HepG2 (cell line): ENCODE data around the gene CPLX1. TPM values are rescaled to one million over a fixed set of nuclear protein-coding genes. Genes with fewer than 3 reads are reported as not detected.
A peak's percentile ranks its signal among the peaks of the same experiment; 100 is the strongest.

Experiments used
- ASH2L ChIP-seq: fragments of 300-600, 200-600 bp; sonication (generic); IDR thresholded peaks from 2 replicates; pipeline ENCODE4 v1.7.0; 2017; ENCODE audit warnings: low read depth, mild to moderate bottlenecking, moderate library complexity, mixed read lengths, low read length; ENCODE audit not compliant: insufficient read length
- BHLHE40 ChIP-seq: IDR thresholded peaks from 2 replicates; pipeline ENCODE4 v1.6.1; 2011; ENCODE audit warnings: low read length, improper control_type of control experiment
- KDM2A ChIP-seq: sonication (generic); formaldehyde crosslinking; IDR thresholded peaks from 2 replicates; pipeline ENCODE4 v1.4.0; 2020; ENCODE audit warnings: low read depth, missing genetic modification reagents, borderline replicate concordance
- NR1H2 ChIP-seq: sonication (generic); formaldehyde crosslinking; IDR thresholded peaks from 2 replicates; pipeline ENCODE4 v1.8.1; 2022; ENCODE audit warnings: low read depth, missing genetic modification reagents, borderline replicate concordance
- RFXANK ChIP-seq: IDR thresholded peaks from 2 replicates; pipeline ENCODE4 v1.6.1; 2016
- SAFB2 ChIP-seq: sonication (generic); formaldehyde crosslinking; IDR thresholded peaks from 2 replicates; pipeline ENCODE4 v1.5.1; 2020; ENCODE audit warnings: missing genetic modification reagents, low read depth, mild to moderate bottlenecking, borderline replicate concordance
- SNAI1 ChIP-seq: sonication (generic); formaldehyde crosslinking; IDR thresholded peaks from 2 replicates; pipeline ENCODE4 v1.5.0; 2020; ENCODE audit warnings: mild to moderate bottlenecking, missing genetic modification reagents, borderline replicate concordance
- TEAD3 ChIP-seq: optimal IDR thresholded peaks from 2 replicates; pipeline ENCODE3; 2016; ENCODE audit warnings: borderline replicate concordance
- TOE1 ChIP-seq: sonication (generic); formaldehyde crosslinking; IDR thresholded peaks from 2 replicates; pipeline ENCODE4 v1.4.0; 2020; ENCODE audit warnings: mild to moderate bottlenecking, missing genetic modification reagents
- ZC3H13 ChIP-seq: sonication (generic); formaldehyde crosslinking; IDR thresholded peaks from 2 replicates; pipeline ENCODE4 v1.8.1; 2023; ENCODE audit warnings: mild to moderate bottlenecking, missing genetic modification reagents, moderate library complexity
- polyA plus RNA-seq, 8 experiments: library from polyadenylated mRNA; depleted of rRNA in 3 of 8; stranded (reverse) in 7 of 8; unstranded in 1 of 8; fragments of >200 nt; fragmentation: Illumina TruSeq in 4 of 8; extraction: Trizol in 4 of 8; gene quantifications; 2 replicates each; pipeline versions ENCODE4 v1.2.1 to v1.2.3, GENCODE V29; 2011 to 2016; ENCODE audit warnings: low read depth in 4 of 8, missing spikeins in 1 of 8, mixed read lengths in 1 of 8; ENCODE audit not compliant: insufficient read depth in 1 of 8
- total RNA-seq, 5 experiments: library from RNA; depleted of rRNA; stranded (reverse); fragments of >200 nt; fragmentation: Illumina TruSeq; extraction: Trizol; gene quantifications; 2 replicates each; pipeline ENCODE4 v1.2.3, GENCODE V29; 2016; ENCODE audit warnings: low read depth in 1 of 5
- TF ChIP-seq, protein P1 (sequence below): sonication (generic); formaldehyde crosslinking; IDR thresholded peaks from 2 replicates; pipeline ENCODE4 v1.8.0; 2022; ENCODE audit warnings: missing genetic modification reagents, low read depth, mild to moderate bottlenecking, borderline replicate concordance
- TF ChIP-seq, protein P2 (sequence below): sonication (generic); formaldehyde crosslinking; IDR thresholded peaks from 2 replicates; pipeline ENCODE4 v1.4.0; 2020; ENCODE audit warnings: missing genetic modification reagents
- TF ChIP-seq, protein P3 (sequence below): sonication (generic); formaldehyde crosslinking; conservative IDR thresholded peaks from 2 replicates; pipeline ENCODE4 v1.4.0; 2020; ENCODE audit warnings: mild to moderate bottlenecking, missing genetic modification reagents, moderate library complexity
- TF ChIP-seq, protein P4 (sequence below): sonication (generic); formaldehyde crosslinking; IDR thresholded peaks from 2 replicates; pipeline ENCODE4 v1.8.1; 2023; ENCODE audit warnings: missing genetic modification reagents, inconsistent platforms, borderline replicate concordance
- TF ChIP-seq, protein P5 (sequence below): sonication (generic); formaldehyde crosslinking; IDR thresholded peaks from 2 replicates; pipeline ENCODE4 v1.5.0; 2020; ENCODE audit warnings: mild to moderate bottlenecking, missing genetic modification reagents, borderline replicate concordance
- TF ChIP-seq, protein P6 (sequence below): sonication (generic); formaldehyde crosslinking; IDR thresholded peaks from 2 replicates; pipeline ENCODE4 v1.4.0; 2020; ENCODE audit warnings: missing genetic modification reagents
- TF ChIP-seq, protein P7 (sequence below): sonication (generic); formaldehyde crosslinking; IDR thresholded peaks from 2 replicates; pipeline ENCODE4 v1.4.0; 2020; ENCODE audit warnings: missing genetic modification reagents

The CPLX1 gene
- total and polyA plus RNA-seq, 2 of the 13 experiments (the other 11 are each of a cell fraction or from before 2014, with no cell fraction given): 0.18 TPM

DNA sequence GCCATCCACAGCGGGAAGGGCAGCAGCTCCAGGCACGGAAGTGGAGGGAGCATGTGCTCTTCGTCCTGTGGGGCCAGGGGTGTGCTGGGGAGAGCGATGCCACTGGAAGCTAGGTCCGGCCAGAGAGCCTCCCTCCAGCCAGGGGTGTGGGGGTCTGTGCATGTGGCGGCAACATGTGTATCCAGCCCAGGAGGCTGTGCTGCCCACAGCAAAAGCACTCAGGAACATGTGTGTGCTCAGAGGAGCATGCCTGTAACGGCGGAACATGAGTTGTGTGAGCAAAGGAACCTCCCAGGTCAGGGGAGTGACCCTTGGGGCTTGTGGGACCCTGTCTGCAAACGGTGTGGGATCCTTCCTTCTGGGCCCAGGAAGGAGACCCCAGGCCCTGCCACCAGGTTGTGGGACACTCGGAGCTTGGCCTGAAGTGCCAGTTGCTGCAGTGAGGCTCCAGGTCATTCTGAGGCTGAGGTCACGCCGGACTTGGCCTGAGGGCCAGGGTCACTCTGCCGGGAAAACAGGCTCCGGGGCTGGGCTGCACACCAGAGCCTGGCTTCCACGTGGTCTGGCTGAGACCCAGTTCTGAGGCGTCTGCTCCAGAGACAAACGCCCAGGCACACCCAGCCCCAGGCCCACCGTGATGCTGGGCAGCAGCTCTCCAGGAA is 37.2 kb downstream of the CPLX1 start (continued):
- peak; percentile 40 for TF ChIP-seq TEAD3 (CRISPR knock-in tag)
- no peak for TF ChIP-seq RFXANK
- TF ChIP-seq, protein P1, sequence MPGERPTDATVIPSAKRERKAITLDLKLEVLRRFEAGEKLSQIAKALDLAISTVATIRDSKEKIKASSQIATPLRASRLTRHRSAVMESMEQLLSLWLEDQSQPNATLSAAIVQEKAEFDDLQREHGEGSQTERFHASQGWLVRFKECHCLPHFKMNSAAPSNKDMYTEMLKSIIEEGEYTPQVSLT: no peak
- TF ChIP-seq, protein P2, sequence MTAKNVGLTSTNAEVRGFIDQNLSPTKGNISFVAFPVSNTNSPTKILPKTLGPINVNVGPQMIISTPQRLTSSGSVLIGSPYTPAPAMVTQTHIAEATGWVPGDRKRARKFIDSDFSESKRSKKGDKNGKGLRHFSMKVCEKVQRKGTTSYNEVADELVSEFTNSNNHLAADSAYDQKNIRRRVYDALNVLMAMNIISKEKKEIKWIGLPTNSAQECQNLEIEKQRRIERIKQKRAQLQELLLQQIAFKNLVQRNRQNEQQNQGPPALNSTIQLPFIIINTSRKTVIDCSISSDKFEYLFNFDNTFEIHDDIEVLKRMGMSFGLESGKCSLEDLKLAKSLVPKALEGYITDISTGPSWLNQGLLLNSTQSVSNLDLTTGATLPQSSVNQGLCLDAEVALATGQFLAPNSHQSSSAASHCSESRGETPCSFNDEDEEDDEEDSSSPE: no peak
- TF ChIP-seq, protein P3, sequence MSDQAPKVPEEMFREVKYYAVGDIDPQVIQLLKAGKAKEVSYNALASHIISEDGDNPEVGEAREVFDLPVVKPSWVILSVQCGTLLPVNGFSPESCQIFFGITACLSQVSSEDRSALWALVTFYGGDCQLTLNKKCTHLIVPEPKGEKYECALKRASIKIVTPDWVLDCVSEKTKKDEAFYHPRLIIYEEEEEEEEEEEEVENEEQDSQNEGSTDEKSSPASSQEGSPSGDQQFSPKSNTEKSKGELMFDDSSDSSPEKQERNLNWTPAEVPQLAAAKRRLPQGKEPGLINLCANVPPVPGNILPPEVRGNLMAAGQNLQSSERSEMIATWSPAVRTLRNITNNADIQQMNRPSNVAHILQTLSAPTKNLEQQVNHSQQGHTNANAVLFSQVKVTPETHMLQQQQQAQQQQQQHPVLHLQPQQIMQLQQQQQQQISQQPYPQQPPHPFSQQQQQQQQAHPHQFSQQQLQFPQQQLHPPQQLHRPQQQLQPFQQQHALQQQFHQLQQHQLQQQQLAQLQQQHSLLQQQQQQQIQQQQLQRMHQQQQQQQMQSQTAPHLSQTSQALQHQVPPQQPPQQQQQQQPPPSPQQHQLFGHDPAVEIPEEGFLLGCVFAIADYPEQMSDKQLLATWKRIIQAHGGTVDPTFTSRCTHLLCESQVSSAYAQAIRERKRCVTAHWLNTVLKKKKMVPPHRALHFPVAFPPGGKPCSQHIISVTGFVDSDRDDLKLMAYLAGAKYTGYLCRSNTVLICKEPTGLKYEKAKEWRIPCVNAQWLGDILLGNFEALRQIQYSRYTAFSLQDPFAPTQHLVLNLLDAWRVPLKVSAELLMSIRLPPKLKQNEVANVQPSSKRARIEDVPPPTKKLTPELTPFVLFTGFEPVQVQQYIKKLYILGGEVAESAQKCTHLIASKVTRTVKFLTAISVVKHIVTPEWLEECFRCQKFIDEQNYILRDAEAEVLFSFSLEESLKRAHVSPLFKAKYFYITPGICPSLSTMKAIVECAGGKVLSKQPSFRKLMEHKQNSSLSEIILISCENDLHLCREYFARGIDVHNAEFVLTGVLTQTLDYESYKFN (CRISPR knock-in tag): no peak
- TF ChIP-seq ZC3H13: no peak
- no peak for TF ChIP-seq BHLHE40
- TF ChIP-seq SAFB2 (CRISPR knock-in tag): 0 out of 2 replicates have a peak, but pooled peaks have one; percentile 61
- TF ChIP-seq TOE1 (CRISPR knock-in tag): no peak
- TF ChIP-seq, protein P4, sequence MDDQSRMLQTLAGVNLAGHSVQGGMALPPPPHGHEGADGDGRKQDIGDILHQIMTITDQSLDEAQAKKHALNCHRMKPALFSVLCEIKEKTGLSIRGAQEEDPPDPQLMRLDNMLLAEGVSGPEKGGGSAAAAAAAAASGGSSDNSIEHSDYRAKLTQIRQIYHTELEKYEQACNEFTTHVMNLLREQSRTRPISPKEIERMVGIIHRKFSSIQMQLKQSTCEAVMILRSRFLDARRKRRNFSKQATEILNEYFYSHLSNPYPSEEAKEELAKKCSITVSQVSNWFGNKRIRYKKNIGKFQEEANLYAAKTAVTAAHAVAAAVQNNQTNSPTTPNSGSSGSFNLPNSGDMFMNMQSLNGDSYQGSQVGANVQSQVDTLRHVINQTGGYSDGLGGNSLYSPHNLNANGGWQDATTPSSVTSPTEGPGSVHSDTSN (CRISPR knock-in tag): no peak
- no peak for TF ChIP-seq SNAI1
- TF ChIP-seq, protein P5, sequence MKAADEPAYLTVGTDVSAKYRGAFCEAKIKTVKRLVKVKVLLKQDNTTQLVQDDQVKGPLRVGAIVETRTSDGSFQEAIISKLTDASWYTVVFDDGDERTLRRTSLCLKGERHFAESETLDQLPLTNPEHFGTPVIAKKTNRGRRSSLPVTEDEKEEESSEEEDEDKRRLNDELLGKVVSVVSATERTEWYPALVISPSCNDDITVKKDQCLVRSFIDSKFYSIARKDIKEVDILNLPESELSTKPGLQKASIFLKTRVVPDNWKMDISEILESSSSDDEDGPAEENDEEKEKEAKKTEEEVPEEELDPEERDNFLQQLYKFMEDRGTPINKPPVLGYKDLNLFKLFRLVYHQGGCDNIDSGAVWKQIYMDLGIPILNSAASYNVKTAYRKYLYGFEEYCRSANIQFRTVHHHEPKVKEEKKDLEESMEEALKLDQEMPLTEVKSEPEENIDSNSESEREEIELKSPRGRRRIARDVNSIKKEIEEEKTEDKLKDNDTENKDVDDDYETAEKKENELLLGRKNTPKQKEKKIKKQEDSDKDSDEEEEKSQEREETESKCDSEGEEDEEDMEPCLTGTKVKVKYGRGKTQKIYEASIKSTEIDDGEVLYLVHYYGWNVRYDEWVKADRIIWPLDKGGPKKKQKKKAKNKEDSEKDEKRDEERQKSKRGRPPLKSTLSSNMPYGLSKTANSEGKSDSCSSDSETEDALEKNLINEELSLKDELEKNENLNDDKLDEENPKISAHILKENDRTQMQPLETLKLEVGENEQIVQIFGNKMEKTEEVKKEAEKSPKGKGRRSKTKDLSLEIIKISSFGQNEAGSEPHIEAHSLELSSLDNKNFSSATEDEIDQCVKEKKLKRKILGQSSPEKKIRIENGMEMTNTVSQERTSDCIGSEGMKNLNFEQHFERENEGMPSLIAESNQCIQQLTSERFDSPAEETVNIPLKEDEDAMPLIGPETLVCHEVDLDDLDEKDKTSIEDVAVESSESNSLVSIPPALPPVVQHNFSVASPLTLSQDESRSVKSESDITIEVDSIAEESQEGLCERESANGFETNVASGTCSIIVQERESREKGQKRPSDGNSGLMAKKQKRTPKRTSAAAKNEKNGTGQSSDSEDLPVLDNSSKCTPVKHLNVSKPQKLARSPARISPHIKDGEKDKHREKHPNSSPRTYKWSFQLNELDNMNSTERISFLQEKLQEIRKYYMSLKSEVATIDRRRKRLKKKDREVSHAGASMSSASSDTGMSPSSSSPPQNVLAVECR: peak; percentile 41; the same call in 1 of the 2 replicates
- TF ChIP-seq, protein P6, sequence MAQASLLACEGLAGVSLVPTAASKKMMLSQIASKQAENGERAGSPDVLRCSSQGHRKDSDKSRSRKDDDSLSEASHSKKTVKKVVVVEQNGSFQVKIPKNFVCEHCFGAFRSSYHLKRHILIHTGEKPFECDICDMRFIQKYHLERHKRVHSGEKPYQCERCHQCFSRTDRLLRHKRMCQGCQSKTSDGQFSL: no peak
- TF ChIP-seq ASH2L: no peak
- TF ChIP-seq NR1H2 (CRISPR knock-in tag): no peak
- TF ChIP-seq, protein P7, sequence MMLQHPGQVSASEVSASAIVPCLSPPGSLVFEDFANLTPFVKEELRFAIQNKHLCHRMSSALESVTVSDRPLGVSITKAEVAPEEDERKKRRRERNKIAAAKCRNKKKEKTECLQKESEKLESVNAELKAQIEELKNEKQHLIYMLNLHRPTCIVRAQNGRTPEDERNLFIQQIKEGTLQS (CRISPR knock-in tag): no peak
- TF ChIP-seq KDM2A (CRISPR knock-in tag): peak; percentile 28; the same call in 1 of the 2 replicates
